ENCODE data around the gene NFE2.

GRCh38 chr12:54328595-54329337, 28.0 kb upstream of the NFE2 start:
- TF ChIP-seq RAD21 (IDR thresholded peaks at IDR 0.05; ENCODE audit: low read depth) (no peak), TCF12 (IDR thresholded peaks at IDR 0.05; ENCODE audit: low read depth) (no peak), FOXM1 (IDR thresholded peaks at IDR 0.05; ENCODE audit: borderline replicate concordance, low read depth) (no peak), USF1 (IDR thresholded peaks at IDR 0.05) (no peak), TEAD4 (IDR thresholded peaks at IDR 0.05) (no peak), EP300 (IDR thresholded peaks at IDR 0.05; ENCODE audit: borderline replicate concordance) (no peak), REST (IDR thresholded peaks at IDR 0.05; ENCODE audit: low read depth) (no peak), MAX (IDR thresholded peaks at IDR 0.05) (no peak), TAF1 (IDR thresholded peaks at IDR 0.05; ENCODE audit: low read depth) (no peak), CEBPB (IDR thresholded peaks at IDR 0.05) (no peak), NFIC (IDR thresholded peaks at IDR 0.05) (no peak), YY1 (IDR thresholded peaks at IDR 0.05; ENCODE audit: low read depth) (no peak), ZBTB7A (IDR thresholded peaks at IDR 0.05; ENCODE audit: low read depth) (no peak)
